Hematopoietic multipotent progenitor cell treated with erythropoietin and hydrocortisone succinate and interleukin-3 and kit ligand, for 6 days (in vitro differentiated cells): ENCODE data around the gene PCDHGB2.
"Not testable (repeated sequence)": the region's sequence is repeated elsewhere in the genome, so short reads cannot be mapped to it uniquely, and the experiment has no call there.

Source experiments
- DNase-seq: peaks from one replicate; pipeline ENCODE4 v3.0.0-alpha.2; 2015

The PCDHGB2 gene

GRCh38 chr5:141387557-141388311, 27.9 kb downstream of the PCDHGB2 start, which contains the start of gene PCDHGB4:
Gene PCDHGB4, plus strand, starts transcription at chr5:141387698. Its CDS starts 187 bp downstream, at chr5:141387885.
- DNase-seq = peak; percentile 39

GRCh38 chr5:141388661-141389060, 28.9 kb downstream of the PCDHGB2 start:
- DNase-seq = no peak

GRCh38 chr5:141389153-141390042, 29.6 kb downstream of the PCDHGB2 start:
- no peak for DNase-seq

- DNase-seq = no peak
Measured at GRCh38 chr5:141392429-141393198, 32.8 kb downstream of the PCDHGB2 start, which contains the start of gene PCDHGA8. Gene PCDHGA8, plus strand, starts transcription at chr5:141392633. Its CDS starts 181 bp downstream, at chr5:141392814.

GRCh38 chr5:141393267-141393666, 33.5 kb downstream of the PCDHGB2 start:
- DNase-seq = no peak

GRCh38 chr5:141394401-141395187, 34.8 kb downstream of the PCDHGB2 start:
- DNase-seq = not testable (repeated sequence)

GRCh38 chr5:141397756-141398551, 38.2 kb downstream of the PCDHGB2 start, which contains the start of gene PCDHGB5:
Gene PCDHGB5, plus strand, starts transcription at chr5:141397947. Its CDS starts 181 bp downstream, at chr5:141398128.
- peak; percentile 42 for DNase-seq

GRCh38 chr5:141398608-141399007, 38.8 kb downstream of the PCDHGB2 start:
- DNase-seq = no peak

- no peak for DNase-seq
Measured at GRCh38 chr5:141399555-141400258, 39.9 kb downstream of the PCDHGB2 start.

- peak; percentile 45 for DNase-seq
Measured at GRCh38 chr5:141402553-141403243, 42.9 kb downstream of the PCDHGB2 start, which contains the start of gene PCDHGA9. Gene PCDHGA9, plus strand, starts transcription at chr5:141402778. Its CDS starts 175 bp downstream, at chr5:141402953.

- no peak for DNase-seq
Measured at GRCh38 chr5:141403387-141403786, 43.6 kb downstream of the PCDHGB2 start.

GRCh38 chr5:141407790-141408505, 48.2 kb downstream of the PCDHGB2 start, which contains the start of gene PCDHGB6:
Gene PCDHGB6, plus strand, starts transcription at chr5:141408021. Its CDS starts 182 bp downstream, at chr5:141408203.
- peak; percentile 44 for DNase-seq

- no peak for DNase-seq
Measured at GRCh38 chr5:141409598-141410306, 50.0 kb downstream of the PCDHGB2 start.

- no peak for DNase-seq
Measured at GRCh38 chr5:141411575-141411974, 51.8 kb downstream of the PCDHGB2 start.
